Stimulated activated CD4-positive, alpha-beta T cell treated with anti-CD3 and anti-CD28 coated beads, Interleukin-4, amount 100 ng/mL, for 1 hour (primary cell): ENCODE data around the gene C9orf43.
A peak's percentile ranks its signal among the peaks of the same experiment; 100 is the strongest.
"Not testable (repeated sequence)": the region's sequence is repeated elsewhere in the genome, so short reads cannot be mapped to it uniquely, and the experiment has no call there.

Experiments
- DNase-seq: peaks from one replicate; pipeline ENCODE4 v3.0.0-alpha.2; 2020

C9orf43 gene

GRCh38 chr9:113381909-113382411, 28.6 kb upstream of the C9orf43 start:
- DNase-seq: no peak

DNA sequence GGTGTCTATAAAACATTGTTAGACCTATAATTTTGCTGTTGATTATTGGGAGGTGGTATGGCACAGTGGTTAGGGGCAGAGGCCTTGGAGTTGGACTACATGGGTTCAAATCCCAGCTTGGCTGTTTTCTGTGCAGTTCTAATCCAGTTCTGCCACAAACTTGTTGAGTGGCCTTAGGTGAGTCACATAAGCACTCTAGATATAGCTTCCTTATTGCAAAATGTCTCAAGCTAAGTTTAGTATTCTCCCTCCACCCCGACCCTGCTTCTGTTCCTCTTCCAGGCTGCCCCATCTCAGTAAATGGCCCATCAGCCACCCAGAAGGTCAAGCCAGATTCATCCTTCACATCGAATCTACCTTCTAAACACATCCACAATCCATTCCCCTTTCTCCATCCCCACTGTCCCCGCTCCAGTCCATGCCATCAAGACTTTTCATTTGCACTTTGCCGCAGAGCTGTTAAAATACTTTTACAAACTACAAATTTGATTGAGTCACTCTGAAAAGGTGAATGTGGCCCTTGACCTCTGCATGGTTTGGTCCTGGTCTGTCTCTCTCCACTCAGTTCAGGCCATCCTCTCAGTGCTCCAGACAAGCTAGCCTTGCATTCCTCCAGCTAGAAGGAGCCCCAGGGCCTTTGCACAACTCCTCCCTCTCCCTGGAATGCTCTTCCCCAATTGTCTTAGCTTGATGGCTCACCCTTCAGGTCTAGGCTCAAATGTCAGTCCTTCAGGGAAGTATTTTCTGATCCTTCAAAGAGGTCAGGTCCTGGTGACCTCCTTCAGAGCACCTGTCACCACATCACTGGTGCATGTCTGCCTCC, 23.8 kb upstream of the C9orf43 start:
- DNase-seq: no peak

DNA sequence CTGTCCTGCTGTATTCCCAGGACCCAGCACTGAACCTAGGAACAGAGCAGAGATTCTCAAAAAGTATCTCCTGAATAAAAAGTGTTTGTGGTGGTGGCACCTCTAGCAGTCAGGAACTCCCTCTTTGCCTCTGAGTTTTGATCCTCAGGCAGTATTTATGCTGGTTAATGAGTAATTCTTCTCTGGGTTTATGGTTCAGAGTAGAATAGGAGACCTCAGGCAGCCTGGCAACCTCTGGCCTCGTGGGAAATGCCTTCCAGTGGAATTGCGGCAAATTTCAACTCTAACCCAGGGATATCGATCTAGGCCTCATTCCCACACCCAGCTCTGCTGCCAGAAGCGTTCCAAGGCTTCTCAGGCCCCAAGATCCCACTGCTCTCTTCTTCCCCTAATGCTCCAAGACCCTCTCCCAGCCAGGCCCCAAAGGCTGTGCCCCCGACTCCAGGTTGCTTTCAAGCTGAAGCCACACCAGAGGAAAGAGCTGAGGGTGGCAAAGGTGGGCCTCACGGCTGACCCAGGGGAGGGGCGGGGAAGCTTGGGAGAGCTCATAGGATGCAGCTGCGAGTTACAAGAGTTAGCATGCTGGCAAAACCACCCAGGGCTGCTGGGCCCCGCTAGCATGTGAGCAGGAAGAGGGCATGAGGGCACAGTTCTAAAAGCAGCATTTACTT, 22.9 kb upstream of the C9orf43 start:
- no peak for DNase-seq

- DNase-seq: no peak
Measured at GRCh38 chr9:113388833-113389232, 21.7 kb upstream of the C9orf43 start.

DNA sequence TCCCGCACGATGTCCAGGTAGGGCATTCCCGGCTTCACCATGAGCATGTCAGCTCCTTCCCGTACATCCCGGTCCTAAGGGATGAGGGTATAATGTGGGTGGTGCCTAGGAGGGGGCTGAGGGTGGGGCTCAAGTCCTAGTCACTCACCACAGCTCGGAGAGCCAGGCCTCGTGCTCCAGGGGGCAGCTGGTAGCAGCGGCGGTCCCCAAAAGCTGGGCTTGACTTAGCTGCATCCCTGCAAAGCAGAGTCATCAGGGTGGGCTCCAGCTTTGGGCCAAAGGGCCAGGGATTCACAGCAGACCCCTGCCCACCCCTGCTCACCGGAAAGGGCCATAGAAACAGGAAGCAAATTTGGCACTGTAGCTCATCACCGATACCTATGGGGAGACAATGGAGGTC, 21.1 kb upstream of the C9orf43 start:
- no peak for DNase-seq

GRCh38 chr9:113390192-113390960, 20.2 kb upstream of the C9orf43 start:
- DNase-seq: no peak

GRCh38 chr9:113391917-113392316, 18.6 kb upstream of the C9orf43 start:
- DNase-seq: no peak

DNA sequence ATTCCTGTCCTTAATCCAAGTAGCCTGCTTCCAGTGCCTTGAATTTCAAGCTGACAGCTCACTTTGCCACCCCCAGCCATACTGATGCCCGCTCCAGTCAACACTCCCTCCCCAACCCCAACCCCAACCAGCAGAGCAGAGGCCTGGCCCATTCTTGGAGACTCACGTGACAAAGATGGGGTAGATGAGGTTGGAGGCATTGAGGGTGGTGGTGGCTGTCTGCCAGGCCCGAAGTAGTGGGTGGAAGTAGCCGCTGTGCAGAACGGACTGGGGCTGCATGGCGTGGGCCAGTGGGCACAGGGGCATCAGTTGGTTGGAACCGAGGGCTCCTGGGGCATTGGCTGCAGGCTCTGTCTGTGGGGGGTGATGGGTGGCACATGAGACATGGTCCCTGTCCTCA, 17.3 kb upstream of the C9orf43 start:
- DNase-seq: no peak

GRCh38 chr9:113395000-113395861, 15.3 kb upstream of the C9orf43 start:
- no peak for DNase-seq

DNA sequence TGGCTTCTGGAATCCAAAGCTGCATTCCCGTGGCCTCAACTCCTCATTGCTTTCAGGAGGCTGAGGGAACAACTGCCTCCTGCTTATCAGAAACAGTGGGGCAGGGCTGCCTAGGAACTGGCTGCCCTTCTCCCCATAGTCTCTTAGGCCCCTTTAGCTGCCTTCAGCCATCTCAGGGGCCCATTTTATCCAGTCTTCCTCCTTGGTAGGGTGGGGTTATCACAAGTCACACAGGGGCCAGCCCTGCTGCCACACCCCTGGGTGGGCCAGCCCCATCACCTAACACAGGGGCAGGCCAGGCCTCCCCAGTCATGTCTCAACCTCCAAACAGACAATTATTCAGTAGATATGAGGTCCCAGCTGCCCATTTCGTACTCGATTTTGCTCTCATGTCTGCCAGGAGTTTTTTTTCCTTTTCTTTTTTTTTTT, 13.3 kb upstream of the C9orf43 start:
- DNase-seq: no peak

- no peak for DNase-seq
Measured at GRCh38 chr9:113398796-113399195, 11.8 kb upstream of the C9orf43 start.

DNA sequence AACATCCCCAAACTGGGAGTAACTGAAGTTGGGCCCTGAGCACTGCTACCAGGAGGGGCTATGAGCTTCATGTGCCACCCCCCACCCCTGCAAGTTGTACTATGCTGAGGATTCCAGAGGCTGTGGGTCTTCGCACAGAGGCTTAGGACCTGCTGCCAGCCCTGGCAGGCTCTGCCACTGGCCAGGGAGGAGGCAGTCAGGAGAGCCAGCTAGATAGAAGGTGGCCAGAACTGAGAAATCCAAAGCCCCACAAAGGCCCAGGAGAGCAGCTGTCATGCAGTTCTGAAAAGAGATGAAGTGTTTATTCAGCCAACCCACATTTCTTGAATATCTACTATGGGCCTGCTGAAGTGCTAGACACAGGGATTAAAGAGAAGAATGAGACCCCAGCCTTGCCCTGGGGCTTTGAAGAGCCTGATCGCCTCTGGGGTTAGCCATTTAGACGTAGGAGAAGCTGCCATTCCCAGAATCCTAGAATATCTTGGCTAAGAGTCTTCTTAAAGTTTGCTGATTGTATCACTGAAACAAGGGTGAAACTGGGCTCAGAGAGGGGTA, 10.8 kb upstream of the C9orf43 start:
- no peak for DNase-seq

- peak; percentile 100 for DNase-seq
Measured at GRCh38 chr9:113401027-113401792, 9.3 kb upstream of the C9orf43 start, which contains the start of gene ALAD. Gene ALAD, minus strand, starts transcription at chr9:113401284. Its CDS starts 7,725 bp downstream, at chr9:113393559.

DNA sequence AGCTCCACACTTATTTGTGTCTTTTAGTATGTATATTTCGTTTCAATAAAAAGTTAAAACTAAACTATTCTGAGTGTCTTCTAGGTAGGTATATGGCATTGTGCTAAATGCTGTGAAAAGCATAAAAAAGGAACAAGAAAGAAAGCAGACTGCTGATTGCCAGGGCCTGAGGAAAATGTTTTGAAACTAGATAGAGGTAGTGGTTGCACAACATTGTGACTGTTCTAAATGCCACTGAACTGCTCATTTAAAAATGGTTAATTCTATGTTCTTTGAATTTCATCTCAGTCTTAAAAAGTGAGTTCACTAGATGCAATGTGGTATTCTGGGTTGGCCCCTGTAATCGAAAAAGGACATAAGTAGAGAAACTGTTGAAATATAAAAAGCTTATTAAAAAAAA, 6.9 kb upstream of the C9orf43 start:
- no peak for DNase-seq

- DNase-seq: not testable (repeated sequence)
Measured at GRCh38 chr9:113406353-113406752, 4.2 kb upstream of the C9orf43 start.

DNA sequence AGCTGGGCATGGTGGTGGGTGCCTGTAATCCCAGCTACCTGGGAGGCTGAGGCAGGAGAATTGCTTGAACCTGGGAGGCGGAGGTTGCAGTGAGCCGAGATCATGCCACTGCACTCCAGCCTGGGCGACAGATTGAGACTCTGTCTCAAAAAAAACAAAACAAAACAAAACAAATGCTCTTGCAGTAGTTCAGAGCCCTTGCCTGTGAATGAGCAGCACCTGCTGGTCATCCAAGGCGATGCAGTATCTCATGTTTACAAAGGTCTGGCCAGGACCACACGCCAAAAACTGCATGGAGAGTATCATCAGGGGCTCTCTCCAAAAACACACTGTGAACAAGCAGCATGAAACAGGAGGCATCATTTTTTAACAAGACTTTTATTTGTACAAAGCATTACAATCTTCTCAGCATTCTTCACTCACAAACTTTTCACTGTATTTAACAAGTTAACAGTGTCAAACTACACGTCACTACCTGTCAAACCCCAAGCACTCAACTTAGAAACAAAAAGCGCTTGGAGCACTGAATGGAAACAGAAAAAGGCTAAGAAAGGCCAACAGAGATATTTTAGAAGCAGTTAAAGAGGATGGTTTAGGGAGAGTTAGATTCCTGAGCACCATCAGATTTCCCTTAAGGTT, 3.6 kb upstream of the C9orf43 start:
- peak; percentile 49 for DNase-seq

DNA sequence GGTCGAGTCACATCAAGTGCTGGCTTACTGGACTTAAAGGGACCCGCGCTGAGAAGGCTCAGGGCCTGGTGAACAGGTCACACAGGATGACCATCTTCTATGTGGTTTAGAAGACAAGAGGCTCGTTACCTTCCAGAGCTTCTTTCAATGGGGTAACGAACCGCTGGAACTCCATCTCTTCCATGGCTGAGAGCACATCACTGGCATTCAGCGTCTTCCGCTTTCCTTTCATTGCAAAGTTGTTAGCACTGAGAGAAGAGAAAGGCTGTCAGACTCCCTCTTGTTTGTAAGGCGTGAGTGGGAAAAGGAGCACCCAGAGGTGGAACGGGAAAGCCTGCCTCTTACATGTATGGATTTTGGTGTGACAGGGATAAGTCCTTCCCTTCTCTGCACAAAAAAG, 1.1 kb upstream of the C9orf43 start:
- DNase-seq: no peak

GRCh38 chr9:113409883-113410206, 702 bp upstream of the C9orf43 start:
- no peak for DNase-seq

GRCh38 chr9:113416149-113416721, 5.7 kb downstream of the C9orf43 start:
- no peak for DNase-seq

DNA sequence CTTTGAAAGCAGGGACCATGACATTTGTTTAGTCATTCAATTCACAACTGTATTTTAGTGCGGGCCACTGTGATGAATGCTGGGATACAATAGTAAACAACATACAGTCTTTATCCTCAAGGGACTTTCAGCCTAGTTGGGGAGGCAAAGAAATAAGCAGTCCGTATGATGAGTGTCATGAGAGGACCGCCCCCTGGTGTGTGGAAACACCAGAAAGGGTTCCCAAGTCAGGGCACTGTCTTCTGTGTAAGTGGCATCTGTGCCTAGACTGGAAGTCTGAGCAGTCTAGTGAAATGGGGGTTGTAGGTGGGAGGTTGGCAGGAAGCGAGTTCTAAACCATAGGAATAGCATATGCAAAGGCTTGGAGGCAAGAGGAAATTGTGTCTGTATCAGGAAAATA, 6.8 kb downstream of the C9orf43 start:
- no peak for DNase-seq
